Stimulated activated CD4-positive, alpha-beta T cell treated with anti-CD3 and anti-CD28 coated beads, TNF-alpha, amount 100 ng/mL, for 1 hour (primary cell): Measurements from ENCODE around the gene PSG2.
"Not testable (repeated sequence)": the region's sequence is repeated elsewhere in the genome, so short reads cannot be mapped to it uniquely, and the experiment has no call there.

Source experiments
- DNase-seq, 3 donors: peaks; one replicate each; pipeline ENCODE4 v3.0.0-alpha.2; 2020; ENCODE audit warnings: low read depth in 3 of 3, low spot score in 1 of 3

Gene PSG2

GRCh38 chr19:43078311-43078710 is 4.2 kb downstream of the PSG2 start:
- no peak for DNase-seq

- not testable (repeated sequence) for DNase-seq
Observed at GRCh38 chr19:43077881-43078280, 4.6 kb downstream of the PSG2 start.

- not testable (repeated sequence) for DNase-seq
Observed at GRCh38 chr19:43062418-43062817, 20.1 kb downstream of the PSG2 start.

- DNase-seq = not testable (repeated sequence)
Observed at GRCh38 chr19:43061326-43061725, 21.2 kb downstream of the PSG2 start.

GRCh38 chr19:43060254-43060653 is 22.2 kb downstream of the PSG2 start:
- DNase-seq = not testable (repeated sequence)

GRCh38 chr19:43059482-43059881 is 23.0 kb downstream of the PSG2 start:
- not testable (repeated sequence) for DNase-seq

GRCh38 chr19:43058440-43058839 is 24.1 kb downstream of the PSG2 start:
- DNase-seq = not testable (repeated sequence)

GRCh38 chr19:43047966-43048365 is 34.5 kb downstream of the PSG2 start:
- DNase-seq = not testable (repeated sequence)

- DNase-seq = not testable (repeated sequence)
Observed at GRCh38 chr19:43046578-43046977, 35.9 kb downstream of the PSG2 start.

GRCh38 chr19:43043492-43044180 is 38.9 kb downstream of the PSG2 start:
- not testable (repeated sequence) for DNase-seq

- not testable (repeated sequence) for DNase-seq
Observed at GRCh38 chr19:43031645-43032044, 50.9 kb downstream of the PSG2 start.

- DNase-seq = no peak
Observed at GRCh38 chr19:43028866-43029265, 53.6 kb downstream of the PSG2 start.

GRCh38 chr19:43027985-43028384 is 54.5 kb downstream of the PSG2 start:
- DNase-seq = not testable (repeated sequence)

- not testable (repeated sequence) for DNase-seq
Observed at GRCh38 chr19:43027061-43027460, 55.4 kb downstream of the PSG2 start.

- not testable (repeated sequence) for DNase-seq
Observed at GRCh38 chr19:43026369-43026768, 56.1 kb downstream of the PSG2 start, which contains the start of gene PSG11. Gene PSG11 (minus strand): TSS chr19:43026469. CDS start chr19:43026372, 97 bp downstream.

- not testable (repeated sequence) for DNase-seq
Observed at GRCh38 chr19:43022098-43022497, 60.4 kb downstream of the PSG2 start.

GRCh38 chr19:43021629-43022028 is 60.9 kb downstream of the PSG2 start:
- DNase-seq = not testable (repeated sequence)

GRCh38 chr19:43019588-43019987 is 62.9 kb downstream of the PSG2 start:
- not testable (repeated sequence) for DNase-seq
